NT2/D1 (cell line): Measurements from ENCODE around the gene EIF4G3.

Source experiments
- DNase-seq: peaks from one replicate; pipeline ENCODE4 v3.0.0-alpha.2; 2011; ENCODE audit warnings: low read depth, low spot score
- H3K27me3 ChIP-seq: 2 replicates; pipeline ENCODE4 v1.6.0; 2011; ENCODE audit warnings: mild to moderate bottlenecking; ENCODE audit not compliant: insufficient read length, insufficient read depth
- H3K36me3 ChIP-seq: 2 replicates; pipeline ENCODE4 v1.6.1; 2011; ENCODE audit warnings: mild to moderate bottlenecking, low read length, mixed read lengths; ENCODE audit not compliant: insufficient read depth, insufficient read length
- H3K4me1 ChIP-seq: 2 replicates; pipeline ENCODE4 v1.5.1; 2011; ENCODE audit not compliant: insufficient read depth, insufficient read length
- H3K4me3 ChIP-seq: 2 replicates; pipeline ENCODE4 v1.5.1; 2011; ENCODE audit warnings: low read depth; ENCODE audit not compliant: insufficient read length
- H3K9ac ChIP-seq: 2 replicates; pipeline ENCODE4 v1.6.0; 2011; ENCODE audit warnings: low read depth; ENCODE audit not compliant: insufficient read length
- H3K9me3 ChIP-seq: 2 replicates; pipeline ENCODE4 v1.5.1; 2011; ENCODE audit warnings: mild to moderate bottlenecking, low read length; ENCODE audit not compliant: insufficient read depth
- SUZ12 ChIP-seq: IDR thresholded peaks from 2 replicates; pipeline ENCODE4 v1.6.1; 2011; ENCODE audit not compliant: insufficient read length, insufficient read depth; ENCODE audit errors: extremely low read depth
- YY1 ChIP-seq: IDR thresholded peaks from 2 replicates; pipeline ENCODE4 v1.6.1; 2011; ENCODE audit not compliant: insufficient read length, insufficient read depth
- ZNF274 ChIP-seq: IDR thresholded peaks from 2 replicates; pipeline ENCODE4 v1.6.1; 2011; ENCODE audit warnings: mild to moderate bottlenecking, low read depth, low read length

Gene EIF4G3

DNA sequence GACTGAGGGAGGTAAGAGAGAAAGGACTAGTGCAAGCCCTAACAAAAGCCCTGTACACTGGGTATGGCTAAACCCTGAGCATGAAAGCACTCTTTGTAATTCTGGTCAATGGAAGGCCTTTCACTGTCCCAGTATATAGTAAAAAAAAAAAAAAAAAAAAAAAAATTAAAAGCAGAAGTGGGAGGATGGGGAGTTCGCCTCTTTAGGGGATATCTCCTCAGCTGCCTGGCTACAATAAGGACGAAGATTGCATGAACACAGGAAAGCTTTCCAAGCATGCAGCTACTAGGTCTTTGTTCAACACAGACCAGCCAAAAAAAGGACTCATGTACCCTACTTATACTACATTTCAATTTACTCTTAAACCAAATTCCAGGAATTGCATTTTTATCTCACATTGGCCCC, 59.1 kb downstream of the EIF4G3 start:
- Histone ChIP-seq H3K9me3 (no peaks in the 10 kb centered on the region), H3K27me3 (no peaks in the 10 kb centered on the region), H3K9ac (no peak overlapping the region), H3K4me3 (no peak overlapping the region), H3K4me1 (no peaks in the 10 kb centered on the region), H3K36me3 (no peaks in the 10 kb centered on the region)
- no peak for TF ChIP-seq SUZ12
- TF ChIP-seq YY1 = no peak
- no peak for TF ChIP-seq ZNF274
- DNase-seq = no peak

DNA sequence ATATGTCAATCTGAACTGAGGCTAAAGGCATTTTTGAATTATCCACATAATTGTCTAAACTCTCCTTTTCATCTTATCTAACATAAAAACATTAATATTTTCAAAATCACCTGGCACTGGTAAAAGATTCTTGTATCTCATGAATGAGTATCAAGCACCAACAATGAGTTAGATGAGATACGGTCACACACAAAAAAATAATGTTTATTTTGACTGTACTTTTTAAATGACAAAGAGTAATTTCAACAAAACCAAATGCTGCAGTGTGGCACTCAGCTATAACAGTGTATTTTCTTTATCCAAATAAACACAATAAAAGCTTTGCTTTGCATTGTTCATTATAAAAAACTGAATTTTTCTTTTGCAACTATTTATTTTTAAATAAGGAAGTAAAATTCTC, 59.5 kb downstream of the EIF4G3 start:
- Histone ChIP-seq H3K9me3 (no peaks in the 10 kb centered on the region), H3K9ac (no peak overlapping the region), H3K4me3 (no peak overlapping the region), H3K4me1 (no peaks in the 10 kb centered on the region), H3K36me3 (no peaks in the 10 kb centered on the region), H3K27me3 (no peaks in the 10 kb centered on the region)
- DNase-seq = no peak
- no peak for TF ChIP-seq YY1
- no peak for TF ChIP-seq ZNF274
- no peak for TF ChIP-seq SUZ12

DNA sequence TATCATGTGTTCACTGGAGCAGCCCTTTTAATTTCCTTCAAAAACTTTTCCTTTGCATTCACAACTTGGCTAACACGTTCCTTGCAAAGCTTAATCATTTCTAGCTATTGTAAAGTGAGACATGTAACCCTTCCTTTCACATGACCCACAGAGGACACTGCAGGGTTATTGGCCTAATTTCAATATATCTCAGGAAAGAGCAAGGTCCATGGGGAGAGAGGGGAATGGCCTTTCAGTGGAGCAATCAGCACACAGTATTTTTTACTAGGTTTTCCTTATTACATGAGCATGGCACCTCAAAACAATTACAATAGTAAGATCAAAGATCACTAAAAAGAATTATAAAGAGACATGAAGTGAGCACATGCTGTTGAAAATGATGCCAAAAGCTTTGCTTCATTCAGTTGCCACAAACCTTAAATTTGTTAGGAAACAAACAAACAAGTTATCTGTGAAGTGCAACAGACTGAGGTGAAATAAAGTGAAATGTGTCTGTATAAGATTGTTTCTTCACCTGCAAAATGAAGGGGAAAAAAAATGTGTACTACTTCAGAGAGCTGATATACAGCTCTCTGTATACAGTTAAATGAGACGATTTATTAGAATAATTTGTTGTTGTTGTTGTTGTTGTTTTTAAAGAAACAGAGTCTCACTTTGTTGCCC, 61.5 kb downstream of the EIF4G3 start:
- Histone ChIP-seq H3K36me3 (no peaks in the 10 kb centered on the region), H3K9me3 (no peaks in the 10 kb centered on the region), H3K9ac (no peak overlapping the region), H3K27me3 (no peaks in the 10 kb centered on the region), H3K4me1 (no peaks in the 10 kb centered on the region), H3K4me3 (no peak overlapping the region)
- no peak for TF ChIP-seq SUZ12
- TF ChIP-seq YY1 = no peak
- TF ChIP-seq ZNF274 = no peak
- no peak for DNase-seq

DNA sequence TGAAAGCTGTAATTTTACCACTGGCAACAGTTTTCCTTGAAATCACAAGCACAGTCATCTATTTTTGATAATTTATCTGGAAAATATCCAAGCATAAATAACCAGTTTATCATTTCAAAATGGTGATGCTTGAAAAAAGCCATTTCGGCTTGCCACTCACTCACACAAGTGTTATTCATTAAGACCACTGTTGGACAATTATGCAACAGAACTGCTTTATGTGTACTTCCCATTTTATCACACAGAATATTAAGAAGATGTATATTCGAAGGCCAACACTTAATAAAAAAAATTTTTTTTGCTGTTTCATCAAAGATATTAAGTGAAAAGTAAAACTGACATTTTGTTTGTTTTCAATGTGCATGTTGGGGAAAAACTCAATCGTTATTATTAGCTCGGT, 62.3 kb downstream of the EIF4G3 start:
- Histone ChIP-seq H3K9ac (no peak overlapping the region), H3K36me3 (no peaks in the 10 kb centered on the region), H3K9me3 (no peaks in the 10 kb centered on the region), H3K4me1 (no peaks in the 10 kb centered on the region), H3K4me3 (no peak overlapping the region), H3K27me3 (no peaks in the 10 kb centered on the region)
- TF ChIP-seq SUZ12 = no peak
- no peak for TF ChIP-seq ZNF274
- TF ChIP-seq YY1 = no peak
- DNase-seq = no peak

DNA sequence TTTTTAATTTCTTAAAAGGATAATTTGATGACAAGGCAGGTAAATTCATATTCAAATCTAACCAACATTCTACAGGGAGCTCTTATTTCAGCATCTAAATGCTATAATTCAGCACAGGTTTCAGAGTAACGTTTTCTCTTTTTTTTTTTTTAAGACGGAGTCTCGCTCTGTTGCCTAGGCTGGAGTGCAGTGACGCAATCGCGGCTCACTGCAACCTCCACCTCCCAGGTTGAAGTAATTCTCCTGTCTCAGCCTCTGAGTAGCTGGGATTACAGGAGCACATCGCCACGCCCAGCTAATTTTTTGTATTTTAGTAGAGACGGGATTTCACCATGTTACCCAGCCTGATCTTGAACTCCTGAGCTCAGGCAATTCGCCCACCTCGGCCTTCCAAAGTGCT, 66.5 kb downstream of the EIF4G3 start:
- no peaks in the 10 kb centered on the region for H3K9me3 ChIP-seq
- no peaks in the 10 kb centered on the region for H3K27me3 ChIP-seq
- no peaks in the 10 kb centered on the region for H3K36me3 ChIP-seq
- DNase-seq = no peak
- H3K4me1 ChIP-seq = no peaks in the 10 kb centered on the region
- no peak overlapping the region for H3K4me3 ChIP-seq
- TF ChIP-seq ZNF274 (no peak), YY1 (no peak), SUZ12 (no peak)
- H3K9ac ChIP-seq = no peak overlapping the region

DNA sequence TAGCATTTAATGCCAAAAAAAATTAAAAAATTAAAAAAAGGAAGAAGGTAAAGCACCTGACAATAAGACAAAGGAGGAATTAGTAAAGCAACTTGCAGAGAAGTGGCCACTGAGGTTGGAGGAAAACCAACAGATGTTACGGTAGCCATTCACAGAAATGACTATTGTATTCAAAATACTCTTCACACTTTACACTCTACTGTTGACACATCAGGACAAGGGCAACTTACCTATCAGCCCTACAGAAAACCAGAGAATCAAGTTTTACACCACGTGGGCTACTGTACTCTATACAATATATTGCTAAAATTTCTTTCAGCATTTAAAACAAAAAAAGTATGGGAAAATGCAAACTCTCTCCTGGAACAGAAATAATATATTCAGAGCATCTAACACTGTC, 70.0 kb downstream of the EIF4G3 start:
- H3K4me1 ChIP-seq = no peaks in the 10 kb centered on the region
- H3K9ac ChIP-seq = no peak overlapping the region
- H3K4me3 ChIP-seq = no peak overlapping the region
- no peaks in the 10 kb centered on the region for H3K9me3 ChIP-seq
- TF ChIP-seq SUZ12 (no peak), YY1 (no peak), ZNF274 (no peak)
- no peaks in the 10 kb centered on the region for H3K27me3 ChIP-seq
- DNase-seq = no peak
- no peaks in the 10 kb centered on the region for H3K36me3 ChIP-seq

DNA sequence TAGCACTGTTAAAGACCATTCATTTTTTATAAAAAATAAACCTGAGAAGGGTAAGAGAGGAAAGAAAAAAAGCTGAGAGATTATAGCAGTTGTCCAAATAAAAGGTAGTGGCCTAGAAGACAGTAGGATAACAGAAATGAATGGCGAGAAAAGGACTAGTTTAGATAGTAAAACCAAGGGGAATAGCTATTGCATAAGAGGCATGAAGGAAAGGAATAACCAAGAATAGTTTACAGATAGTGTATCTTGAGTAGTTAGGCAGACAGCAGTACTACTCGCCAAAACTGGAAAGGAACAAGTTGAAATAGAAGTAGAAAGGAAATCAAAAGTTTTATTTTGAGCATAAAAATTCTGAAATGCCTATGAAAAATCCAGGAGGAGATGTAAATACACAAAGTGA, 70.5 kb downstream of the EIF4G3 start:
- Histone ChIP-seq H3K9ac (no peak overlapping the region), H3K36me3 (no peaks in the 10 kb centered on the region), H3K9me3 (no peaks in the 10 kb centered on the region), H3K4me1 (no peaks in the 10 kb centered on the region), H3K27me3 (no peaks in the 10 kb centered on the region), H3K4me3 (no peak overlapping the region)
- TF ChIP-seq YY1 (no peak), SUZ12 (no peak), ZNF274 (no peak)
- DNase-seq = no peak
